PC-9 (cell line): ENCODE results near the gene GLRX.

Experiments used
- EZH2 ChIP-seq: fragments of 200-600 bp; sonication (generic); IDR thresholded peaks from 2 replicates; pipeline ENCODE4 v1.8.0; 2017; ENCODE audit warnings: antibody characterized with exemption, low read depth
- TF ChIP-seq, protein P1 (sequence below): fragments of 200-600 bp; sonication (generic); conservative IDR thresholded peaks from 2 replicates; pipeline ENCODE4 v1.6.1; 2017; ENCODE audit warnings: mixed run types, antibody characterized with exemption, mild to moderate bottlenecking, moderate library complexity

DNA sequence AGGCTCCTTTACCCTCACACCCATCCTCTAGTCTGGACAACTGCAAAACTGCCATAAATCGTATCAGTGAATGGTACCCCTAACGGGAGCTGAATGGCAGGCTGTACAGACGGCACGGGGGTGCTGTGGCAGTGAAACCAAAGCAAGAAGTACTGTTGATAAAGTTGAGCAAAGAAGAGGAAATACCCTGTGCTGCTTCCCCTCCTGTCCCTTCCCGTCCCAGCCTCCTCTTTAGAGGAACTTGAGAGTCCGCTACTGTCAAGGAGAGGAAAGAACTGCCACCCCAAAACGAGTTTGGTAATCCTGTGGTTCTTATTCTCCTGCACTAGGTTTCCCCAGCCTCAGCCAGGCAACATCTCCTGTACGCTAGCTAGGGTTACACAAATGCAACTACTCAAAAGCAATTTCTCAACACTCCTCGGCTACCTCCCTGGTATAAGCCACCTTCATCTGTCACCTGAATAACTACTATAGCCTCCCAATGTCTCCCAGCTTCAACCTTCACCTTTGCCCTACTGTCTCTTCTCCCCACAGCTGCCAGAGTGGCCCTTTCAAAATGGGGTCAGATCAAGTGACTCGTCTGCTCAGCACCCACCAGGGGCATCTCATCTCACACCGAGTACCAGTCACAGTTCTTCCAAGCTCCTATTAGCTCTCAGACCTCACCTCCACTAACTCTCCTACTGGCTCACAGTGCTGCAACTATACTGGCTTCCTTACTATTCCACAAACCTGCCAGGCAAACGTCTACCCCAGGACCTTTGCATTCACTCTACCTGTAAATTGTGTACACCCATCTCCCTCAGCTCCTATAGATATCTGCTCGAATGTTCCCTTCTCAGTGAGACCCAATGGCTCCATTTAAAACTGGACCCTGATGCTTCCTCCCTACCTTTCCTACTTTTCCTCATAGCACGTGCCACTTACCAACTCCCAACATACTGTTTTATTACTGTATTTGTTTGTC, 4.1 kb downstream of the GLRX start:
- TF ChIP-seq, protein P1, sequence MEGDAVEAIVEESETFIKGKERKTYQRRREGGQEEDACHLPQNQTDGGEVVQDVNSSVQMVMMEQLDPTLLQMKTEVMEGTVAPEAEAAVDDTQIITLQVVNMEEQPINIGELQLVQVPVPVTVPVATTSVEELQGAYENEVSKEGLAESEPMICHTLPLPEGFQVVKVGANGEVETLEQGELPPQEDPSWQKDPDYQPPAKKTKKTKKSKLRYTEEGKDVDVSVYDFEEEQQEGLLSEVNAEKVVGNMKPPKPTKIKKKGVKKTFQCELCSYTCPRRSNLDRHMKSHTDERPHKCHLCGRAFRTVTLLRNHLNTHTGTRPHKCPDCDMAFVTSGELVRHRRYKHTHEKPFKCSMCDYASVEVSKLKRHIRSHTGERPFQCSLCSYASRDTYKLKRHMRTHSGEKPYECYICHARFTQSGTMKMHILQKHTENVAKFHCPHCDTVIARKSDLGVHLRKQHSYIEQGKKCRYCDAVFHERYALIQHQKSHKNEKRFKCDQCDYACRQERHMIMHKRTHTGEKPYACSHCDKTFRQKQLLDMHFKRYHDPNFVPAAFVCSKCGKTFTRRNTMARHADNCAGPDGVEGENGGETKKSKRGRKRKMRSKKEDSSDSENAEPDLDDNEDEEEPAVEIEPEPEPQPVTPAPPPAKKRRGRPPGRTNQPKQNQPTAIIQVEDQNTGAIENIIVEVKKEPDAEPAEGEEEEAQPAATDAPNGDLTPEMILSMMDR: no peak
- TF ChIP-seq EZH2: no peak
